ENCODE measurements around the gene GJA5.

Gene GJA5

GRCh38 chr1:147760481-147761260 lies at the start of gene GJA5:
Gene GJA5 (minus strand): TSS chr1:147760602. CDS start chr1:147759238, 1,364 bp downstream.
- no peak for DNase-seq

GRCh38 chr1:147809236-147809635 lies 48.8 kb upstream of the GJA5 start:
- DNase-seq = no peak

- DNase-seq = no peak
Measured at GRCh38 chr1:147808025-147808424, 47.6 kb upstream of the GJA5 start.

GRCh38 chr1:147807405-147807804 lies 47.0 kb upstream of the GJA5 start:
- DNase-seq = no peak

- no peak for DNase-seq
Measured at GRCh38 chr1:147804942-147805723, 44.7 kb upstream of the GJA5 start.

GRCh38 chr1:147800804-147801203 lies 40.4 kb upstream of the GJA5 start:
- no peak for DNase-seq

GRCh38 chr1:147798731-147799130 lies 38.3 kb upstream of the GJA5 start:
- DNase-seq = no peak

- DNase-seq = no peak
Measured at GRCh38 chr1:147794570-147794969, 34.2 kb upstream of the GJA5 start.

GRCh38 chr1:147791876-147792275 lies 31.5 kb upstream of the GJA5 start:
- no peak for DNase-seq

GRCh38 chr1:147787765-147788164 lies 27.4 kb upstream of the GJA5 start:
- no peak for DNase-seq

- no peak for DNase-seq
Measured at GRCh38 chr1:147786536-147786935, 26.1 kb upstream of the GJA5 start.

GRCh38 chr1:147785794-147786506 lies 25.5 kb upstream of the GJA5 start:
- DNase-seq = no peak

- no peak for DNase-seq
Measured at GRCh38 chr1:147784941-147785340, 24.5 kb upstream of the GJA5 start.

GRCh38 chr1:147781056-147781471 lies 20.7 kb upstream of the GJA5 start:
- DNase-seq = no peak

GRCh38 chr1:147777694-147778093 lies 17.3 kb upstream of the GJA5 start:
- no peak for DNase-seq

GRCh38 chr1:147773215-147773715 lies 12.9 kb upstream of the GJA5 start:
- DNase-seq = no peak

GRCh38 chr1:147772570-147772969 lies 12.2 kb upstream of the GJA5 start:
- no peak for DNase-seq

- no peak for DNase-seq
Measured at GRCh38 chr1:147771226-147772125, 11.1 kb upstream of the GJA5 start.

- DNase-seq = no peak
Measured at GRCh38 chr1:147769106-147769505, 8.7 kb upstream of the GJA5 start.

GRCh38 chr1:147768582-147768981 lies 8.2 kb upstream of the GJA5 start:
- DNase-seq = no peak

GRCh38 chr1:147768101-147768500 lies 7.7 kb upstream of the GJA5 start:
- DNase-seq = no peak
